GM21737 (cell line): ENCODE data around the gene UNK.
A peak's percentile ranks its signal among the peaks of the same experiment; 100 is the strongest.

Source experiments
- ATAC-seq: cut with Tn5 transposase; IDR thresholded peaks from one replicate; pipeline ENCODE4 v1.9.1; 2021; ENCODE audit warnings: mild to moderate bottlenecking, moderate library complexity; ENCODE audit not compliant: unreplicated experiment

UNK gene

GRCh38 chr17:75784473-75785015 lies at the start of gene UNK:
TSS of gene UNK (plus strand) at chr17:75784806. CDS start at chr17:75784881, 75 bp downstream.
- peak; percentile 60 for ATAC-seq

GRCh38 chr17:75736173-75736835 lies 48.3 kb upstream of the UNK start:
- ATAC-seq, result no peak

GRCh38 chr17:75737133-75737962 lies 47.3 kb upstream of the UNK start:
- ATAC-seq, result no peak

- ATAC-seq, result no peak
Measured at GRCh38 chr17:75738218-75738802, 46.3 kb upstream of the UNK start.

GRCh38 chr17:75739174-75739573 lies 45.4 kb upstream of the UNK start:
- ATAC-seq, result no peak

- ATAC-seq, result no peak
Measured at GRCh38 chr17:75739801-75740200, 44.8 kb upstream of the UNK start.

- ATAC-seq, result no peak
Measured at GRCh38 chr17:75740215-75740614, 44.4 kb upstream of the UNK start.

- no peak for ATAC-seq
Measured at GRCh38 chr17:75740631-75741077, 44.0 kb upstream of the UNK start.

GRCh38 chr17:75742337-75742736 lies 42.3 kb upstream of the UNK start:
- no peak for ATAC-seq

- ATAC-seq, result no peak
Measured at GRCh38 chr17:75743625-75744206, 40.9 kb upstream of the UNK start.

GRCh38 chr17:75748706-75749105 lies 35.9 kb upstream of the UNK start:
- no peak for ATAC-seq

GRCh38 chr17:75749545-75750389 lies 34.8 kb upstream of the UNK start:
- ATAC-seq, result no peak

GRCh38 chr17:75750661-75751423 lies 33.8 kb upstream of the UNK start:
- ATAC-seq, result no peak

GRCh38 chr17:75751676-75752404 lies 32.8 kb upstream of the UNK start:
- ATAC-seq, result no peak

- no peak for ATAC-seq
Measured at GRCh38 chr17:75752405-75752709, 32.2 kb upstream of the UNK start.

GRCh38 chr17:75752802-75753513 lies 31.6 kb upstream of the UNK start:
- no peak for ATAC-seq

GRCh38 chr17:75753514-75754377 lies 30.9 kb upstream of the UNK start:
- ATAC-seq, result peak; percentile 41
